Ovary (tissue), 3 donors: ENCODE measurements around the gene CACNA2D3.

Source experiments
- EP300 ChIP-seq: sonication (generic); formaldehyde crosslinking; IDR thresholded peaks from one replicate; pipeline ENCODE4 v1.6.1; 2017; ENCODE audit warnings: antibody characterized with exemption
- POLR2A ChIP-seq: fragments of 450-650 bp; IDR thresholded peaks from one replicate; pipeline ENCODE4 v1.6.1; 2017; ENCODE audit warnings: antibody characterized with exemption, mild to moderate bottlenecking, moderate library complexity
- TF ChIP-seq, protein P1 (sequence below), 3 donors: fragments of 450-650 bp in 2 of 3; fragments of 200-600 bp in 1 of 3; IDR thresholded peaks; one replicate each; pipeline versions ENCODE4 v1.5.1 to v1.8.0; 2016 to 2022; ENCODE audit warnings: antibody characterized with exemption in 3 of 3, mild to moderate bottlenecking in 1 of 3
- donor health status: DM: no; HTN: no; CAD: no.

DNA sequence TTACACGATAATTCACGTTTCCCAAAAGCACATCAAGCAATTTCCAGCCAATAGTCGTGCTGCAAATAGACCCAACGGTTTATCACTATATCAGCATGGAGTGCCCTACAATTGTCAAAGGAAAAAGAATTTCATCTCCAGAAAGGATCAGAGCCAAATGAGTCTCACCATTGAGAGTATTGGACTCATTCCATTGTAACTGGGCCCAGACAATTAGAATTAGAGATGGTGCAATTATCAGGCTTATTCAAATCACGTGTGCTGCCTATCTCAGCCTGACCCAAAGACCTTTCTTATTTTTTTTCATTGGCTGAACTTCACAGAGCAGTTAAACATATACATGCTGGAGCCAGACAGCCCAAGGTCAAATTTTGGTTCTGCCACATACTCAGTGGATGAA is 892.6 kb downstream of the CACNA2D3 start:
- TF ChIP-seq, protein P1, sequence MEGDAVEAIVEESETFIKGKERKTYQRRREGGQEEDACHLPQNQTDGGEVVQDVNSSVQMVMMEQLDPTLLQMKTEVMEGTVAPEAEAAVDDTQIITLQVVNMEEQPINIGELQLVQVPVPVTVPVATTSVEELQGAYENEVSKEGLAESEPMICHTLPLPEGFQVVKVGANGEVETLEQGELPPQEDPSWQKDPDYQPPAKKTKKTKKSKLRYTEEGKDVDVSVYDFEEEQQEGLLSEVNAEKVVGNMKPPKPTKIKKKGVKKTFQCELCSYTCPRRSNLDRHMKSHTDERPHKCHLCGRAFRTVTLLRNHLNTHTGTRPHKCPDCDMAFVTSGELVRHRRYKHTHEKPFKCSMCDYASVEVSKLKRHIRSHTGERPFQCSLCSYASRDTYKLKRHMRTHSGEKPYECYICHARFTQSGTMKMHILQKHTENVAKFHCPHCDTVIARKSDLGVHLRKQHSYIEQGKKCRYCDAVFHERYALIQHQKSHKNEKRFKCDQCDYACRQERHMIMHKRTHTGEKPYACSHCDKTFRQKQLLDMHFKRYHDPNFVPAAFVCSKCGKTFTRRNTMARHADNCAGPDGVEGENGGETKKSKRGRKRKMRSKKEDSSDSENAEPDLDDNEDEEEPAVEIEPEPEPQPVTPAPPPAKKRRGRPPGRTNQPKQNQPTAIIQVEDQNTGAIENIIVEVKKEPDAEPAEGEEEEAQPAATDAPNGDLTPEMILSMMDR (IDR thresholded peaks at IDR 0.05): no peak
- TF ChIP-seq POLR2A (no peak), EP300 (no peak)
